Keratinocyte (primary cell): ENCODE measurements around the gene DCBLD2. TPM values are rescaled to one million over a fixed set of nuclear protein-coding genes. Genes with fewer than 3 reads are reported as not detected.

ENCODE experiments used
- DNase-seq: peaks from one replicate; pipeline ENCODE4 v3.0.0-alpha.2; 2011; ENCODE audit warnings: low read depth, missing footprints, low spot score
- FAIRE-seq: peaks from 2 replicates; lab custom pipeline; 2011; peaks lifted over from hg19 to GRCh38; lab: Jason Lieb, UNC
- H2AFZ ChIP-seq: 2 replicates; pipeline ENCODE4 v1.6.0; 2012; ENCODE audit warnings: low read length, control low read depth, inconsistent platforms; ENCODE audit not compliant: control insufficient read depth
- H3K27ac ChIP-seq: 2 replicates; pipeline ENCODE4 v1.5.1; 2011; ENCODE audit warnings: low read length; ENCODE audit not compliant: control insufficient read depth, insufficient read depth
- H3K27me3 ChIP-seq: 3 replicates; pipeline ENCODE4 v1.6.0; 2011; ENCODE audit warnings: low read length; ENCODE audit not compliant: control insufficient read depth, insufficient read depth; ENCODE audit errors: extremely low read depth
- H3K36me3 ChIP-seq, 2 experiments: 2 replicates in 1 of 2; 3 replicates in 1 of 2; pipeline ENCODE4 v1.5.1; 2011; ENCODE audit warnings: low read length in 2 of 2, mild to moderate bottlenecking in 1 of 2; ENCODE audit not compliant: control insufficient read depth in 2 of 2, insufficient read depth in 2 of 2; ENCODE audit errors: extremely low read depth in 1 of 2
- H3K4me1 ChIP-seq: 3 replicates; pipeline ENCODE4 v1.5.1; 2011; ENCODE audit warnings: low read length; ENCODE audit not compliant: control insufficient read depth, insufficient read depth; ENCODE audit errors: extremely low read depth
- H3K4me2 ChIP-seq: 3 replicates; pipeline ENCODE4 v1.6.0; 2011; ENCODE audit warnings: low read depth, low read length; ENCODE audit not compliant: control insufficient read depth, insufficient read depth; ENCODE audit errors: extremely low read depth
- H3K4me3 ChIP-seq, 3 experiments: fragments of 200-600 bp in 1 of 3; sonication (generic) in 1 of 3; 2 replicates in 2 of 3; 3 replicates in 1 of 3; pipeline ENCODE4 v1.5.1; 2011 to 2016; ENCODE audit warnings: low read length in 3 of 3, mild to moderate bottlenecking in 3 of 3, control low read depth in 2 of 3, inconsistent platforms in 1 of 3, low read depth in 1 of 3, mixed read lengths in 1 of 3, mixed run types in 1 of 3, moderate library complexity in 1 of 3; ENCODE audit not compliant: control insufficient read depth in 2 of 3, insufficient read depth in 2 of 3; ENCODE audit errors: extremely low read depth in 1 of 3
- H3K79me2 ChIP-seq: 2 replicates; pipeline ENCODE4 v1.6.0; 2012; ENCODE audit warnings: low read length; ENCODE audit not compliant: control insufficient read depth, insufficient read depth
- H3K9ac ChIP-seq: 3 replicates; pipeline ENCODE4 v1.6.0; 2011; ENCODE audit warnings: low read length; ENCODE audit not compliant: control insufficient read depth, insufficient read depth; ENCODE audit errors: extremely low read depth
- H3K9me1 ChIP-seq: 3 replicates; pipeline ENCODE4 v1.6.0; 2011; ENCODE audit warnings: low read length; ENCODE audit not compliant: control insufficient read depth, insufficient read depth; ENCODE audit errors: extremely low read depth
- H3K9me3 ChIP-seq: 2 replicates; pipeline ENCODE4 v1.5.1; 2012; ENCODE audit warnings: low read depth, low read length; ENCODE audit not compliant: control insufficient read depth
- H4K20me1 ChIP-seq: 3 replicates; pipeline ENCODE4 v1.6.0; 2011; ENCODE audit warnings: low read length; ENCODE audit not compliant: control insufficient read depth, insufficient read depth; ENCODE audit errors: extremely low read depth
- EZH2 ChIP-seq: IDR thresholded peaks from one replicate; pipeline ENCODE4 v1.6.1; 2012; ENCODE audit warnings: inconsistent platforms, mild to moderate bottlenecking, low read length, moderate library complexity
- dilution Hi-C: fragments of 300-500 bp; cut with MboI; formaldehyde crosslinking; loops from one replicate; pipeline ENCODE4 v1.7.0; 2020; ENCODE audit warnings: low sequenced_read_pairs; ENCODE audit not compliant: extremely low pct_ligation_motif_present
- polyA plus RNA-seq, 5 experiments: library from polyadenylated mRNA; depleted of rRNA in 3 of 5; stranded (reverse) in 3 of 5; stranded (forward) in 1 of 5; unstranded in 1 of 5; fragments of >200 nt; gene quantifications; 1 replicate in 1 of 5; 2 replicates in 3 of 5; 3 replicates in 1 of 5; pipeline versions ENCODE4 v1.2.1 to v1.2.3, GENCODE V29; 2011 to 2012; ENCODE audit warnings: missing spikeins in 2 of 5, low read depth in 1 of 5, low replicate concordance in 1 of 5
- TF ChIP-seq, protein P1 (sequence below), 3 experiments: IDR thresholded peaks in 1 of 3; conservative IDR thresholded peaks in 1 of 3; optimal IDR thresholded peaks in 1 of 3; 2 replicates in 2 of 3; 3 replicates in 1 of 3; pipeline versions ENCODE3 to v1.5.1; 2011; ENCODE audit warnings: low read length in 3 of 3, mild to moderate bottlenecking in 3 of 3, moderate library complexity in 2 of 3, control low read depth in 1 of 3, inconsistent platforms in 1 of 3; ENCODE audit not compliant: insufficient read depth in 2 of 3; ENCODE audit errors: extremely low read depth in 1 of 3

Gene DCBLD2
- polyA plus RNA-seq, 1 donor (not counting 4 experiments of a cell fraction or from before 2014, with no cell fraction given) = 465 TPM

- no peak overlapping the region for H3K4me2 ChIP-seq
- no peak overlapping the region for H3K4me3 ChIP-seq
- DNase-seq (no peak), FAIRE-seq (no peak)
- no peaks in the 10 kb centered on the region for H3K9me3 ChIP-seq
- H3K27ac ChIP-seq = no peak overlapping the region
- no peak for TF ChIP-seq EZH2
- TF ChIP-seq, protein P1, sequence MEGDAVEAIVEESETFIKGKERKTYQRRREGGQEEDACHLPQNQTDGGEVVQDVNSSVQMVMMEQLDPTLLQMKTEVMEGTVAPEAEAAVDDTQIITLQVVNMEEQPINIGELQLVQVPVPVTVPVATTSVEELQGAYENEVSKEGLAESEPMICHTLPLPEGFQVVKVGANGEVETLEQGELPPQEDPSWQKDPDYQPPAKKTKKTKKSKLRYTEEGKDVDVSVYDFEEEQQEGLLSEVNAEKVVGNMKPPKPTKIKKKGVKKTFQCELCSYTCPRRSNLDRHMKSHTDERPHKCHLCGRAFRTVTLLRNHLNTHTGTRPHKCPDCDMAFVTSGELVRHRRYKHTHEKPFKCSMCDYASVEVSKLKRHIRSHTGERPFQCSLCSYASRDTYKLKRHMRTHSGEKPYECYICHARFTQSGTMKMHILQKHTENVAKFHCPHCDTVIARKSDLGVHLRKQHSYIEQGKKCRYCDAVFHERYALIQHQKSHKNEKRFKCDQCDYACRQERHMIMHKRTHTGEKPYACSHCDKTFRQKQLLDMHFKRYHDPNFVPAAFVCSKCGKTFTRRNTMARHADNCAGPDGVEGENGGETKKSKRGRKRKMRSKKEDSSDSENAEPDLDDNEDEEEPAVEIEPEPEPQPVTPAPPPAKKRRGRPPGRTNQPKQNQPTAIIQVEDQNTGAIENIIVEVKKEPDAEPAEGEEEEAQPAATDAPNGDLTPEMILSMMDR (optimal IDR thresholded peaks at IDR 0.05 in 1 of 3, IDR thresholded peaks at IDR 0.05 in 1 of 3, conservative IDR thresholded peaks at IDR 0.05 in 1 of 3; ENCODE audit: extremely low read depth in 1 of 3, insufficient read depth in 2 of 3, low read length in 3 of 3) = no peak
- H3K9me1 ChIP-seq = peaks cover 4% of the 10 kb centered on the region
- H3K4me1 ChIP-seq = peaks cover 4% of the 10 kb centered on the region
- H3K36me3 ChIP-seq = peaks cover 7 to 36% of the 10 kb centered on the region in 2 experiments
- H2AFZ ChIP-seq = no peak overlapping the region
- H4K20me1 ChIP-seq = peaks cover 38% of the 10 kb centered on the region
- H3K79me2 ChIP-seq = peaks cover 96% of the 10 kb centered on the region
- H3K9ac ChIP-seq = no peak overlapping the region
- no peaks in the 10 kb centered on the region for H3K27me3 ChIP-seq
- dilution Hi-C loops = no loop called here
These were observed 53.4 kb downstream of the DCBLD2 start for GRCh38 chr3:98848108-98848507.

- H3K9me1 ChIP-seq = no peaks in the 10 kb centered on the region
- dilution Hi-C loops = no loop called here
- peaks cover 7 to 30% of the 10 kb centered on the region in 2 experiments for H3K36me3 ChIP-seq
- H3K4me2 ChIP-seq = no peak overlapping the region
- no peaks in the 10 kb centered on the region for H3K4me1 ChIP-seq
- H3K27me3 ChIP-seq = no peaks in the 10 kb centered on the region
- H4K20me1 ChIP-seq = peaks cover 29% of the 10 kb centered on the region
- DNase-seq (no peak), FAIRE-seq (no peak)
- TF ChIP-seq EZH2 = no peak
- TF ChIP-seq, protein P1 (optimal IDR thresholded peaks at IDR 0.05 in 1 of 3, IDR thresholded peaks at IDR 0.05 in 1 of 3, conservative IDR thresholded peaks at IDR 0.05 in 1 of 3; ENCODE audit: extremely low read depth in 1 of 3, insufficient read depth in 2 of 3, low read length in 3 of 3) = no peak
- peaks cover 90% of the 10 kb centered on the region for H3K79me2 ChIP-seq
- H3K4me3 ChIP-seq = no peak overlapping the region
- H2AFZ ChIP-seq = no peak overlapping the region
- H3K9ac ChIP-seq = no peak overlapping the region
- H3K9me3 ChIP-seq = no peaks in the 10 kb centered on the region
- H3K27ac ChIP-seq = no peak overlapping the region
These were observed 55.4 kb downstream of the DCBLD2 start for GRCh38 chr3:98846101-98846500.
